Tibial artery (tissue), 4 donors: Measurements from ENCODE around the gene IL1RAPL2.
"Not testable (repeated sequence)": the region's sequence is repeated elsewhere in the genome, so short reads cannot be mapped to it uniquely, and the experiment has no call there.

Source experiments
- DNase-seq, 2 donors: peaks; one replicate each; pipeline ENCODE4 v3.0.0-alpha.2; 2019
- H3K27ac ChIP-seq, 2 donors: fragments of 200-600 bp; sonication (generic) in 1 of 2; 1 replicate in 1 of 2; 2 replicates in 1 of 2; pipeline ENCODE4 v1.5.1; 2018 to 2019; ENCODE audit warnings: mild to moderate bottlenecking in 1 of 2
- H3K27me3 ChIP-seq, 2 donors: fragments of 200-600 bp; sonication (generic) in 1 of 2; one replicate each; pipeline versions ENCODE4 v1.5.1 to v1.6.0; 2016 to 2019
- H3K36me3 ChIP-seq, 3 donors: fragments of 200-600 bp; sonication (generic) in 2 of 3; one replicate each; pipeline ENCODE4 v1.5.1; 2016 to 2019; ENCODE audit warnings: mild to moderate bottlenecking in 2 of 3
- H3K4me1 ChIP-seq, 4 donors: fragments of 200-600 bp; sonication (generic) in 2 of 4; 1 replicate in 3 of 4; 2 replicates in 1 of 4; pipeline ENCODE4 v1.5.1; 2016 to 2019
- H3K4me3 ChIP-seq, 2 donors: fragments of 200-600 bp; sonication (generic) in 1 of 2; 1 replicate in 1 of 2; 2 replicates in 1 of 2; pipeline ENCODE4 v1.5.1; 2018 to 2019; ENCODE audit warnings: mild to moderate bottlenecking in 2 of 2
- H3K9me3 ChIP-seq, 3 donors: fragments of 200-600 bp; sonication (generic) in 1 of 3; one replicate each; pipeline ENCODE4 v1.5.1; 2016 to 2019
- CTCF ChIP-seq, 2 experiments: fragments of 200-600 bp in 1 of 2; fragments of 450-650 bp in 1 of 2; IDR thresholded peaks; one replicate each; pipeline ENCODE4 v1.5.1; 2017 to 2019; ENCODE audit warnings: antibody characterized with exemption in 2 of 2, mild to moderate bottlenecking in 1 of 2, moderate library complexity in 1 of 2
- intact Hi-C: fragments of 100-400 bp; cut with DNase I; formaldehyde crosslinking; loops from one replicate; pipeline ENCODE4 v1.15.0; 2023; ENCODE audit warnings: low total_unique reads

The IL1RAPL2 gene

DNA sequence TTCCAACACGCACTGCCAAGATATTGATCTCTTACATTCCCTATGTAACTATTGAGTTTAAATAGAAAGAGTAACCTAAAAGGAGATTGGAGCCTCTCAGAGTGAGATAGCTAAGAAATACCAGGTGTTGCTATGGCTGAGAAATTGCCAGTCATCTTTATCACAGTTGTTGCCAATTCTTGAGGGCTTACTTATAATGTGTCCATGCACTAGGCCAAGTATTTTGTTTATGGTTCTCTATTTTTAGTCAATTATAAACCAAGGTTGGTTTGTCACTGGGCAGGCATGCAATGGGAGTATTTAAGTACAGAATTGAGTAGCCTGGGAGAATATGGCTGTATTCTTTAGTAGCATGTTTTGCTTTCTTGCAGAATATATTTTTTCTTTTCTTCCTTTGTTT, 452.9 kb downstream of the IL1RAPL2 start:
- no peak for TF ChIP-seq CTCF (IDR thresholded peaks at IDR 0.05)
- H3K9me3 ChIP-seq: no peaks in the 10 kb centered on the region
- no peaks in the 10 kb centered on the region for H3K27me3 ChIP-seq
- intact Hi-C loops: no loop called here
- no peak overlapping the region for H3K4me3 ChIP-seq
- DNase-seq: no peak
- H3K36me3 ChIP-seq: no peaks in the 10 kb centered on the region
- H3K27ac ChIP-seq: no peak overlapping the region
- H3K4me1 ChIP-seq: no peaks in the 10 kb centered on the region

GRCh38 chrX:105028962-105029361, 463.0 kb downstream of the IL1RAPL2 start:
- H3K9me3 ChIP-seq, intact Hi-C loops, H3K27ac ChIP-seq, H3K4me3 ChIP-seq, H3K4me1 ChIP-seq, H3K36me3 ChIP-seq, DNase-seq, H3K27me3 ChIP-seq: not testable (repeated sequence)

- no peak for TF ChIP-seq CTCF (IDR thresholded peaks at IDR 0.05)
- Histone ChIP-seq H3K27me3 (no peaks in the 10 kb centered on the region), H3K36me3 (no peaks in the 10 kb centered on the region), H3K4me1 (no peaks in the 10 kb centered on the region), H3K4me3 (no peak overlapping the region), H3K9me3 (no peaks in the 10 kb centered on the region), H3K27ac (no peak overlapping the region)
- no peak for DNase-seq
- intact Hi-C loops: no loop called here
Observed at GRCh38 chrX:105038672-105039328, 472.8 kb downstream of the IL1RAPL2 start.

GRCh38 chrX:105050921-105051320, 484.9 kb downstream of the IL1RAPL2 start:
- TF ChIP-seq CTCF (IDR thresholded peaks at IDR 0.05): no peak
- Histone ChIP-seq H3K27ac (no peak overlapping the region), H3K36me3 (no peaks in the 10 kb centered on the region), H3K4me3 (no peak overlapping the region), H3K27me3 (no peaks in the 10 kb centered on the region), H3K4me1 (no peaks in the 10 kb centered on the region), H3K9me3 (no peaks in the 10 kb centered on the region)
- intact Hi-C loops: no loop called here
- no peak for DNase-seq

DNA sequence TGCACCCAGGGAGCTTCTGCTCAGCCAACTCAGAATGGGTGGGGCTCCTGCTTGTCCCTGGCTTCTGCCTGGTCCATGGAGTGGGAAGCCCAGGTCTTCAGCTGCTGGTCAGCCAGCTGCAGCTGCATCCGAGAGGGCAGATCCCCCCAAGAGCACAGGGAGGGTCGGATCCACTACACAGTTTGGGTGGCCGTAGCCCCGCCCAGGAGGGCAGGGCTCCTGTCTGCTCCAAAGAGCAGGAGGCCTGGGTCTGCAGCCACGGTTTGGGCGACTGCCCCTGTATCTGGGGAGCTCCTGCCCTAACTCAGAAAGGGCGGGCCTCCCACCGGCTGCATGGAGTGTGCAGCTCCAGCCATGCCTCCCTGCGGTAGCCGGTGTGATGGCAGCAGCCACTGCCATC, 485.4 kb downstream of the IL1RAPL2 start:
- H3K4me1 ChIP-seq: no peaks in the 10 kb centered on the region
- TF ChIP-seq CTCF (IDR thresholded peaks at IDR 0.05): no peak
- H3K4me3 ChIP-seq: no peak overlapping the region
- no peak overlapping the region for H3K27ac ChIP-seq
- H3K9me3 ChIP-seq: no peaks in the 10 kb centered on the region
- no peak for DNase-seq
- H3K36me3 ChIP-seq: no peaks in the 10 kb centered on the region
- no peaks in the 10 kb centered on the region for H3K27me3 ChIP-seq
- intact Hi-C loops: no loop called here

- no peak for DNase-seq
- TF ChIP-seq CTCF (IDR thresholded peaks at IDR 0.05): no peak
- Histone ChIP-seq H3K27me3 (no peaks in the 10 kb centered on the region), H3K4me1 (no peaks in the 10 kb centered on the region), H3K9me3 (no peaks in the 10 kb centered on the region), H3K27ac (no peak overlapping the region), H3K36me3 (no peaks in the 10 kb centered on the region), H3K4me3 (no peak overlapping the region)
- intact Hi-C loops: no loop called here
Observed at GRCh38 chrX:105052926-105053325, 486.9 kb downstream of the IL1RAPL2 start.
